GM18951 (cell line): Measurements from ENCODE around the gene TRIM13.
"Not testable (repeated sequence)": the region's sequence is repeated elsewhere in the genome, so short reads cannot be mapped to it uniquely, and the experiment has no call there.

Experiments used
- POLR2A ChIP-seq: IDR thresholded peaks from 4 replicates; pipeline ENCODE4 v1.6.1; 2011; ENCODE audit warnings: mild to moderate bottlenecking; ENCODE audit not compliant: insufficient read length, insufficient read depth; ENCODE audit errors: extremely low read depth
- in situ Hi-C: fragments of 300-500 bp; cut with MboI; formaldehyde crosslinking; loops from one replicate; pipeline ENCODE4 v1.12.0; 2022; ENCODE audit warnings: low sequenced_read_pairs, mixed read lengths, inconsistent platforms; ENCODE audit not compliant: unreplicated experiment

Gene TRIM13

GRCh38 chr13:50053844-50054243 lies 57.0 kb downstream of the TRIM13 start:
- in situ Hi-C loops = no loop called here
- no peak for TF ChIP-seq POLR2A

GRCh38 chr13:50055454-50055853 lies 58.6 kb downstream of the TRIM13 start:
- in situ Hi-C loops = no loop called here
- TF ChIP-seq POLR2A = no peak

GRCh38 chr13:50060718-50061117 lies 63.9 kb downstream of the TRIM13 start:
- in situ Hi-C loops = no loop called here
- TF ChIP-seq POLR2A = no peak

GRCh38 chr13:50062336-50062735 lies 65.5 kb downstream of the TRIM13 start:
- in situ Hi-C loops = not testable (repeated sequence)

- TF ChIP-seq POLR2A = no peak
- in situ Hi-C loops = no loop called here
These were observed 68.9 kb downstream of the TRIM13 start for GRCh38 chr13:50065712-50066111.
